DMS153 treated with DMSO at 0.1 percent for 48 hours (cell line): ENCODE data around the gene DGKG.

Source experiments
- DNase-seq: peaks from one replicate; lab custom pipeline; 2025; ENCODE audit not compliant: unreplicated experiment; lab: John Stamatoyannopoulos, UW

DGKG gene

GRCh38 chr3:186281176-186281575 lies 80.9 kb downstream of the DGKG start:
- no peak for DNase-seq

- no peak for DNase-seq
These were observed 81.3 kb downstream of the DGKG start for GRCh38 chr3:186280737-186281136.

- peak; percentile 3 for DNase-seq
These were observed 84.6 kb downstream of the DGKG start for GRCh38 chr3:186277268-186277909.

GRCh38 chr3:186275436-186275835 lies 86.6 kb downstream of the DGKG start:
- DNase-seq, result no peak

GRCh38 chr3:186273586-186273985 lies 88.4 kb downstream of the DGKG start:
- DNase-seq, result no peak

- DNase-seq, result no peak
These were observed 91.3 kb downstream of the DGKG start for GRCh38 chr3:186270701-186271100.

GRCh38 chr3:186268616-186269448 lies 93.2 kb downstream of the DGKG start:
- no peak for DNase-seq

- no peak for DNase-seq
These were observed 94.3 kb downstream of the DGKG start for GRCh38 chr3:186267758-186268157.

- DNase-seq, result no peak
These were observed 97.2 kb downstream of the DGKG start for GRCh38 chr3:186264608-186265400.

GRCh38 chr3:186261638-186262037 lies 100.4 kb downstream of the DGKG start:
- no peak for DNase-seq

- DNase-seq, result no peak
These were observed 101.3 kb downstream of the DGKG start for GRCh38 chr3:186260726-186261125.

GRCh38 chr3:186259612-186260383 lies 102.2 kb downstream of the DGKG start:
- peak; percentile 38 for DNase-seq

- DNase-seq, result no peak
These were observed 103.1 kb downstream of the DGKG start for GRCh38 chr3:186258968-186259367.

- no peak for DNase-seq
These were observed 104.2 kb downstream of the DGKG start for GRCh38 chr3:186257866-186258265.

GRCh38 chr3:186255703-186256331 lies 106.2 kb downstream of the DGKG start:
- no peak for DNase-seq

GRCh38 chr3:186254676-186255650 lies 107.1 kb downstream of the DGKG start:
- DNase-seq, result no peak

GRCh38 chr3:186251948-186252619 lies 110.0 kb downstream of the DGKG start:
- DNase-seq, result no peak

GRCh38 chr3:186248850-186249249 lies 113.2 kb downstream of the DGKG start:
- DNase-seq, result no peak
